DMS53 treated with DMSO at 0.1 percent for 48 hours (cell line): ENCODE measurements around the gene CTSZ.
A peak's percentile ranks its signal among the peaks of the same experiment; 100 is the strongest.
"Not testable (repeated sequence)": the region's sequence is repeated elsewhere in the genome, so short reads cannot be mapped to it uniquely, and the experiment has no call there.

Source experiments
- DNase-seq: peaks from one replicate; lab custom pipeline; 2025; ENCODE audit not compliant: unreplicated experiment; lab: John Stamatoyannopoulos, UW

The CTSZ gene

GRCh38 chr20:58982406-58983114 lies 24.5 kb downstream of the CTSZ start:
- DNase-seq = no peak

GRCh38 chr20:58981628-58982364 lies 25.3 kb downstream of the CTSZ start:
- DNase-seq = no peak

GRCh38 chr20:58980711-58981627 lies 26.1 kb downstream of the CTSZ start, which contains the start of gene NELFCD:
TSS of gene NELFCD (plus strand) at chr20:58981256. CDS start at chr20:58981310, 54 bp downstream.
- peak; percentile 57 for DNase-seq

GRCh38 chr20:58978351-58979190 lies 28.5 kb downstream of the CTSZ start:
- no peak for DNase-seq

- no peak for DNase-seq
Observed at GRCh38 chr20:58976061-58976730, 30.9 kb downstream of the CTSZ start.

- DNase-seq = no peak
Observed at GRCh38 chr20:58975353-58975752, 31.7 kb downstream of the CTSZ start.

GRCh38 chr20:58973866-58974265 lies 33.2 kb downstream of the CTSZ start:
- DNase-seq = no peak

- DNase-seq = no peak
Observed at GRCh38 chr20:58973179-58973578, 33.9 kb downstream of the CTSZ start.

GRCh38 chr20:58971429-58971828 lies 35.6 kb downstream of the CTSZ start:
- no peak for DNase-seq

- DNase-seq = no peak
Observed at GRCh38 chr20:58970146-58970545, 36.9 kb downstream of the CTSZ start.

GRCh38 chr20:58969439-58969838 lies 37.6 kb downstream of the CTSZ start:
- no peak for DNase-seq

- no peak for DNase-seq
Observed at GRCh38 chr20:58967652-58968429, 39.2 kb downstream of the CTSZ start.

- DNase-seq = no peak
Observed at GRCh38 chr20:58965270-58966064, 41.6 kb downstream of the CTSZ start.

- DNase-seq = not testable (repeated sequence)
Observed at GRCh38 chr20:58963922-58964321, 43.1 kb downstream of the CTSZ start.

- DNase-seq = no peak
Observed at GRCh38 chr20:58963060-58963584, 43.9 kb downstream of the CTSZ start.

GRCh38 chr20:58959652-58960051 lies 47.4 kb downstream of the CTSZ start:
- DNase-seq = no peak

- no peak for DNase-seq
Observed at GRCh38 chr20:58956078-58956477, 51.0 kb downstream of the CTSZ start.

GRCh38 chr20:58953050-58953449 lies 54.0 kb downstream of the CTSZ start:
- DNase-seq = no peak
